ENCODE measurements around the gene LMO1. TPM values are rescaled to one million over a fixed set of nuclear protein-coding genes. Genes with fewer than 3 reads are reported as not detected.

Gene LMO1
- total RNA-seq, 4 donors from 2014 or later, result not detected

DNA sequence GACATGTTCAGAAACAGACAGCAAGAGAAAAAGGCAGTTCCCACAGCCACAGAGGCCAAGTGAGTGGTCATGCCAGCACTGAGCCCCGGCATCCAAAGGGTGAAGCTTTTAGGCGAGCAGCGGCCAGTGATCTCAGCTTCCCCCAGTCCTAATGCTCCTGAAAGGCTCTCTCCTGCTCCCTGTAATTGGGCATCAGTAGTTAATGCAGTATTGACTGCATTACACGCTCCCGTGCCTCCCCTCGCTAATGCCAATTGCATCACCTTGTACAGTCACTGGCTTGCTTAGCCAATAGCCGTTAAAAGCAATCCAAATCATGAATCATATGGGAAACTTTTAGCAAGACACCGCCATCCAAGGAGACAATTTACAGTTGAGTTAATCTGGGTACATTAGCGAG, 4.9 kb downstream of the LMO1 start:
- ATAC-seq (ENCODE audit: low FRiP score) (no peak), DNase-seq (ENCODE audit: low spot score) (no peak)
- TF ChIP-seq CTCF (IDR thresholded peaks at IDR 0.05), result no peak

- ATAC-seq (ENCODE audit: low FRiP score), result no peak
- DNase-seq (ENCODE audit: low spot score), result no peak
- TF ChIP-seq CTCF (IDR thresholded peaks at IDR 0.05), result no peak
Measured at GRCh38 chr11:8258289-8258688, 5.4 kb downstream of the LMO1 start.

- no peak for TF ChIP-seq CTCF (IDR thresholded peaks at IDR 0.05)
Measured at GRCh38 chr11:8257003-8257664, 6.5 kb downstream of the LMO1 start.

DNA sequence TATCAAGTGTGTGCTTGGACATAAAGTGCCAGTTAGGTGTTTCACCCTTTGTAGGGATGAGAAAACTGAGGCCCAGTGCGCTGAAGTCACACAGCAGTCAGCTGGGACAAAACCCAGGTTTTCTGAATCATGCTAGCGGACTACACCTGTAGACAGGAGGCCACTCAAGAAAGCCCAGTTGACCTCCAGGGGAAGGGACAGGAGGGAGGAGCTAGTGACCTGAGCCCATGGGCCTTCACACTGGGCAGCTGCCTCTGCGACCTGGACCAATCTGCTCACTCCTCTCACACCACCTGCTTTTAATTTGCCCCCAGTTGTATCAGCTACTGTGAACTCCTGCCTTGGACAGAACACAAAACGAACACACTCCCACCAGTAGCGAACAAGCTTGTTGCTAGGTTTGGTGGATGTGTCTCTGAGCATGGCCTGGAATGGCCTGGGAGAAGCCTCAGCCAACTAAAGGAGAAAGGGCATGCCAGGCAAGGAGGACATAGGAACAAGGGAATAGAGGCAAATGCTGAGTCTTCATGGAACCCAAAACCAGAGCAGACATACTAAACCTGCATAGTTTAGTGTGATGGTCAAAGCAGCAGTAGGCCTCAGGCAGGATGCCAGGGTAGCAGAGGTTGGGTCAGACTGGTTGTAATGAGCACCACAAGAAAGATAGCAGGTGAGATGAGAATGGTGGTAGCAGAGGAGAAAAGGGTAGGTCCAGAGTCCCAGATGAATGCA, 7.2 kb downstream of the LMO1 start:
- TF ChIP-seq CTCF (IDR thresholded peaks at IDR 0.05), result no peak
- no peak for ATAC-seq (ENCODE audit: low FRiP score)
- DNase-seq (ENCODE audit: low spot score), result no peak

More at GRCh38 chr11:8257003-8257664, 6.5 kb downstream of the LMO1 start:
- no peak for DNase-seq (ENCODE audit: low spot score)
- ATAC-seq (ENCODE audit: low FRiP score), result no peak

GRCh38 chr11:8253566-8253965, 10.1 kb downstream of the LMO1 start:
- DNase-seq (ENCODE audit: low spot score) (peak; percentile 15), ATAC-seq (ENCODE audit: low FRiP score) (no peak)
- TF ChIP-seq CTCF (IDR thresholded peaks at IDR 0.05), result no peak

GRCh38 chr11:8252946-8253345, 10.7 kb downstream of the LMO1 start:
- no peak for TF ChIP-seq CTCF (IDR thresholded peaks at IDR 0.05)
- ATAC-seq (ENCODE audit: low FRiP score), result no peak
- no peak for DNase-seq (ENCODE audit: low spot score)

GRCh38 chr11:8252388-8252787, 11.3 kb downstream of the LMO1 start:
- no peak for TF ChIP-seq CTCF (IDR thresholded peaks at IDR 0.05)
- ATAC-seq (ENCODE audit: low FRiP score) (no peak), DNase-seq (ENCODE audit: low spot score) (peak; percentile 16)
